Measurements from ENCODE around the gene PKD2. TPM values are rescaled to one million over a fixed set of nuclear protein-coding genes. Genes with fewer than 3 reads are reported as not detected.
A peak's percentile ranks its signal among the peaks of the same experiment; 100 is the strongest.

PKD2 gene
- total and polyA plus RNA-seq, 7 donors: 1.4 to 123 (median 67.6) TPM

DNA sequence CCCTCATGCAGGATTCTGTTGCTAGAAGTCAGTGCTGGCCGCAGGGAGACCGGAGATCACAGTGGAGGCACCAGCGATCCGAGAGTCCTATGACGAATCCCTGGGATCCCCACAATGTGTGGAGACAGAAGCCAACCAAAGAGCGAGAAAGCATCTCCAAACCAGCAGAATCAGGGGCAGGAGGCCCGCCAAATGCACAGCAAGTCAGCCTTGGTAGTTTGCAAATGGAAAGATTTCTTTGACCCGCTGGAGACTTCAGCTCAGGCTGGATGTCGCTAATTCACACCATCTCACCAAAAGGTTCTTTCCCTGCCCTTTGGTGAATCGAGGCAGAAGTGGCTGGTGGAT lies 505 bp upstream of the PKD2 start:
- 65 to 66% methylated on average over 10 of the region's 10 CpGs for WGBS, 2 donors
- Histone ChIP-seq H3K27ac (peak overlapping the region; percentile 90 to 97 (median 94)), H3K36me3 (no peaks in the 10 kb centered on the region), H3K4me1 (peaks cover 0 to 60% (median 51%) of the 10 kb centered on the region in 4 donors), H3K4me3 (peak overlapping the region; percentile 26 to 97 (median 92)), H3K9me3 (no peaks in the 10 kb centered on the region), H3K27me3 (no peaks in the 10 kb centered on the region)
- peak; percentile 66 for DNase-seq
- TF ChIP-seq POLR2AphosphoS5 (IDR thresholded peaks at IDR 0.05): no peak
- no peak for TF ChIP-seq EP300 (IDR thresholded peaks at IDR 0.05)
- TF ChIP-seq POLR2A (IDR thresholded peaks at IDR 0.05): no peak
- intact Hi-C loops (cut with DNase I): loop anchor here (5.0 kb wide), 1 partner anchor 585 kb away; the partner anchor contains the start of gene HERC3

DNA sequence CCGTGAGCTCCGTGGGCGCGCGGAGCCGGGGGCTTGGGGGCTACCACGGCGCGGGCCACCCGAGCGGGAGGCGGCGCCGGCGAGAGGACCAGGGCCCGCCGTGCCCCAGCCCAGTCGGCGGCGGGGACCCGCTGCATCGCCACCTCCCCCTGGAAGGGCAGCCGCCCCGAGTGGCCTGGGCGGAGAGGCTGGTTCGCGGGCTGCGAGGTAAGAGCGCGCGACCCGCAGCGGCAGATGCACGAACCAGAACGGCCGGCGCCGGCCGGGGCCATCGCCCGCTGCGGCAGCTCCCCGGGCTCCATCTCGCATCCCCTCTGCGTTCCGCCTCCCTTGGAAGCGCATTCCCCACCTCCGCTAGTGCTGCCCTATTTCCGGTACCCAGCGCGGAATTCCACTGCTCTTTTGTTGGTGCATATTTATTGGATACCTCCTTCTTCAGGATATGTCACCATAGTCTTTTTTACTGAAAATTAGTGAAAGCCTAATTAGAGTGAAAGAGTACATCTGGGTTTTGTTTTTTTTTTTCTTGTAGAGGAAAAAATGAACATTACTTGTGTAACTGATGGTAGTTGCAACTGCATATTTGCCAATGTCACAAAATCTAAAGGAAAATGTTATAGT lies 797 bp downstream of the PKD2 start:
- TF ChIP-seq POLR2A (IDR thresholded peaks at IDR 0.05) (no peak), EP300 (IDR thresholded peaks at IDR 0.05) (no peak), POLR2AphosphoS5 (IDR thresholded peaks at IDR 0.05) (peak in 2 of 4 donors; percentile 17 to 31)
- TF ChIP-seq, protein P1, sequence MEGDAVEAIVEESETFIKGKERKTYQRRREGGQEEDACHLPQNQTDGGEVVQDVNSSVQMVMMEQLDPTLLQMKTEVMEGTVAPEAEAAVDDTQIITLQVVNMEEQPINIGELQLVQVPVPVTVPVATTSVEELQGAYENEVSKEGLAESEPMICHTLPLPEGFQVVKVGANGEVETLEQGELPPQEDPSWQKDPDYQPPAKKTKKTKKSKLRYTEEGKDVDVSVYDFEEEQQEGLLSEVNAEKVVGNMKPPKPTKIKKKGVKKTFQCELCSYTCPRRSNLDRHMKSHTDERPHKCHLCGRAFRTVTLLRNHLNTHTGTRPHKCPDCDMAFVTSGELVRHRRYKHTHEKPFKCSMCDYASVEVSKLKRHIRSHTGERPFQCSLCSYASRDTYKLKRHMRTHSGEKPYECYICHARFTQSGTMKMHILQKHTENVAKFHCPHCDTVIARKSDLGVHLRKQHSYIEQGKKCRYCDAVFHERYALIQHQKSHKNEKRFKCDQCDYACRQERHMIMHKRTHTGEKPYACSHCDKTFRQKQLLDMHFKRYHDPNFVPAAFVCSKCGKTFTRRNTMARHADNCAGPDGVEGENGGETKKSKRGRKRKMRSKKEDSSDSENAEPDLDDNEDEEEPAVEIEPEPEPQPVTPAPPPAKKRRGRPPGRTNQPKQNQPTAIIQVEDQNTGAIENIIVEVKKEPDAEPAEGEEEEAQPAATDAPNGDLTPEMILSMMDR (IDR thresholded peaks at IDR 0.05): no peak
- intact Hi-C loops (cut with DNase I): loop anchor here (5.0 kb wide), 1 partner anchor 584 kb away; the partner anchor contains the start of gene HERC3

DNA sequence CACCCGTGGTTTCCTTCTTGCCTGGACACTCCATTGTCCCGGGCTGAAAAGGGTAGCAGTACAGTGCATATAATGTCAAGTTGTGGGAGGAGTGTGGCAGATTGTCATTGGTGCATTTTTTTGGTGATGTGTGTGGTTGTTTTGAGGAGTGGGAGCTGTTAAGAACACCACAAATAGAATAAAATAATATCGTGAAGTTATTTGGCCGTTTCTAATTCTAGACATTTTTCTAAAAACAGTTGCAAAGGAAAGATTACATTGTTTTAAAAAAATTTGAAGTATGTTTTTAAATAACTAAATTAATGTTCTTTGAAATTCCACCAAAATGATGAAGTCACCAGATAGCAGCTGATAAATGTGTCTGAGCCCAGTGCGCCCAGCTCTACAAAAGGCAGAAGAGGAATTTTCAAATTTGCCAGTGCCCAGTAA lies 1.3 kb downstream of the PKD2 start:
- Histone ChIP-seq H3K27me3 (no peaks in the 10 kb centered on the region), H3K36me3 (no peaks in the 10 kb centered on the region), H3K27ac (peak overlapping the region; percentile 90 to 97 (median 94)), H3K9me3 (no peaks in the 10 kb centered on the region), H3K4me3 (peak overlapping the region; percentile 80 to 97 (median 92)), H3K4me1 (peaks cover 0 to 78% (median 68%) of the 10 kb centered on the region in 4 donors)
- 26 to 35% methylated on average over 5 of the region's 5 CpGs for WGBS, 2 donors
- intact Hi-C loops (cut with DNase I): loop anchor here (5.0 kb wide), 1 partner anchor 584 kb away; the partner anchor contains the start of gene HERC3
- DNase-seq: no peak
- TF ChIP-seq EP300 (IDR thresholded peaks at IDR 0.05) (no peak), POLR2A (IDR thresholded peaks at IDR 0.05) (no peak), POLR2AphosphoS5 (IDR thresholded peaks at IDR 0.05) (peak in 2 of 4 donors; percentile 11 to 43)
- TF ChIP-seq, protein P1 (IDR thresholded peaks at IDR 0.05): no peak

More for the DNA sequence above, 797 bp downstream of the PKD2 start:
- Histone ChIP-seq H3K4me3 (peak overlapping the region; percentile 80 to 97 (median 92)), H3K9me3 (no peaks in the 10 kb centered on the region), H3K27me3 (no peaks in the 10 kb centered on the region), H3K36me3 (no peaks in the 10 kb centered on the region), H3K4me1 (peaks cover 0 to 73% (median 63%) of the 10 kb centered on the region in 4 donors), H3K27ac (peak overlapping the region; percentile 90 to 97 (median 94))
- 0% methylated on average over 51 of the region's 51 CpGs for WGBS, 2 donors
- peak; percentile 75 for DNase-seq

DNA sequence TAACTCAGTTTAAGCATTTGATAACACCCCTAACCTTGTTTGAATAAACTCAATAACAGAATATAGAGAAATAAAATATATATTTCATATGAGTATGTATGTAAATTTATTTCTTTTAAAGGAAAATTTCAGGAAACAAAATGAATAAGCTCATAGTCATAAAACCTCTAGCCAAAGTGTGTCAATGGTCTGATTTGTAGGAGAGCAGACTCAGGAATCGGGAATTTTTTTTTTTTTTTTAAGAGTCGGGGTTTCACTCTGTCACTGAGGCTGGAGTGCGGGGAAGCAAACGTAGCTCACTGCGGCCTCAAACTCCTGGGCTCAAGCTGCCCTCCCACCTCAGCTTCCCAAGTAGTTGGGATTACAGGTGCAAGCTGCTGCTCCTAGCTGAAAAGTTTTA lies 2.4 kb downstream of the PKD2 start:
- intact Hi-C loops (cut with DNase I): loop anchor here (5.0 to 10.0 kb wide), 3 partner anchors 468 to 1415 kb away; partner anchors contain the start of genes HERC3 and PTPN13
- Histone ChIP-seq H3K4me1 (peaks cover 0 to 84% (median 74%) of the 10 kb centered on the region in 4 donors), H3K4me3 (peak overlapping the region in 3 of 4 donors; percentile 90 to 97 (median 94))

More for the DNA sequence above, 2.4 kb downstream of the PKD2 start:
- TF ChIP-seq EP300 (IDR thresholded peaks at IDR 0.05): no peak
- TF ChIP-seq POLR2AphosphoS5 (IDR thresholded peaks at IDR 0.05): no peak
- no peak for TF ChIP-seq POLR2A (IDR thresholded peaks at IDR 0.05)
- TF ChIP-seq, protein P1 (IDR thresholded peaks at IDR 0.05): no peak
- 86 to 91% methylated on average over 5 of the region's 5 CpGs for WGBS, 2 donors
- DNase-seq: no peak
- Histone ChIP-seq H3K9me3 (no peaks in the 10 kb centered on the region), H3K27ac (peak overlapping the region; percentile 39 to 97 (median 94)), H3K27me3 (no peaks in the 10 kb centered on the region), H3K36me3 (no peaks in the 10 kb centered on the region)

Measured in sigmoid colon (tissue), 7 donors.